Neural crest cell (in vitro differentiated cells): ENCODE data around the gene CFAP70. TPM values are rescaled to one million over a fixed set of nuclear protein-coding genes. Genes with fewer than 3 reads are reported as not detected.

Experiments
- DNase-seq: peaks from one replicate; pipeline ENCODE4 v3.0.0; 2021; ENCODE audit warnings: low read depth, mixed read lengths, low spot score
- H3K27ac Mint-ChIP-seq: one replicate; pipeline ENCODE4 v1.8.0; 2021; ENCODE audit warnings: mild to moderate bottlenecking, mixed read lengths; ENCODE audit not compliant: unreplicated experiment
- H3K27me3 Mint-ChIP-seq: 2 replicates; pipeline ENCODE4 v1.8.0; 2021; ENCODE audit warnings: low read depth, mild to moderate bottlenecking, mixed read lengths
- H3K36me3 Mint-ChIP-seq: 2 replicates; pipeline ENCODE4 v1.8.0; 2021; ENCODE audit warnings: low read depth, mild to moderate bottlenecking, mixed read lengths
- H3K4me1 Mint-ChIP-seq: 2 replicates; pipeline ENCODE4 v1.8.0; 2021; ENCODE audit warnings: mixed read lengths
- H3K4me3 Mint-ChIP-seq: one replicate; pipeline ENCODE4 v1.8.0; 2021; ENCODE audit warnings: mild to moderate bottlenecking, mixed read lengths
- H3K9me3 Mint-ChIP-seq: 2 replicates; pipeline ENCODE4 v1.8.0; 2021; ENCODE audit warnings: mixed read lengths
- CTCF ChIP-seq: fragments of 200-600 bp; sonication (generic); conservative IDR thresholded peaks from 2 replicates; pipeline ENCODE4 v1.5.0; 2021; ENCODE audit warnings: antibody characterized with exemption, mild to moderate bottlenecking
- total RNA-seq: library from RNA; stranded (reverse); gene quantifications from 2 replicates; pipeline ENCODE4 v1.2.1, GENCODE V29; 2021

CFAP70 gene
- total RNA-seq, 1 donor from 2014 or later, result 0.65 TPM

- Mint-ChIP-seq H3K36me3 (peaks cover 3% of the 10 kb centered on the region), H3K27ac (no peak overlapping the region), H3K4me1 (no peaks in the 10 kb centered on the region), H3K9me3 (peaks cover 12% of the 10 kb centered on the region), H3K4me3 (no peak overlapping the region), H3K27me3 (peaks cover 21% of the 10 kb centered on the region)
- no peak for DNase-seq
- TF ChIP-seq CTCF, result no peak
These were observed 48.2 kb downstream of the CFAP70 start for GRCh38 chr10:73310475-73310874.

- Mint-ChIP-seq H3K27ac (no peak overlapping the region), H3K36me3 (peaks cover 3% of the 10 kb centered on the region), H3K27me3 (peaks cover 19% of the 10 kb centered on the region), H3K4me3 (no peak overlapping the region), H3K9me3 (peaks cover 12% of the 10 kb centered on the region), H3K4me1 (no peaks in the 10 kb centered on the region)
- no peak for TF ChIP-seq CTCF
- DNase-seq, result no peak
These were observed 51.4 kb downstream of the CFAP70 start for GRCh38 chr10:73307203-73307800.

- H3K27ac Mint-ChIP-seq, result no peak overlapping the region
- TF ChIP-seq CTCF, result no peak
- no peak overlapping the region for H3K4me3 Mint-ChIP-seq
- peaks cover 3% of the 10 kb centered on the region for H3K36me3 Mint-ChIP-seq
- H3K4me1 Mint-ChIP-seq, result no peaks in the 10 kb centered on the region
- H3K27me3 Mint-ChIP-seq, result peaks cover 11% of the 10 kb centered on the region
- no peak for DNase-seq
- H3K9me3 Mint-ChIP-seq, result peaks cover 12% of the 10 kb centered on the region
These were observed 52.4 kb downstream of the CFAP70 start for GRCh38 chr10:73306171-73306708.

GRCh38 chr10:73296946-73297345, 61.7 kb downstream of the CFAP70 start:
- no peak for DNase-seq
- no peak for TF ChIP-seq CTCF
- no peaks in the 10 kb centered on the region for H3K36me3 Mint-ChIP-seq
- peaks cover 32% of the 10 kb centered on the region for H3K27me3 Mint-ChIP-seq
- no peaks in the 10 kb centered on the region for H3K9me3 Mint-ChIP-seq
- H3K4me3 Mint-ChIP-seq, result no peak overlapping the region
- no peaks in the 10 kb centered on the region for H3K4me1 Mint-ChIP-seq
- H3K27ac Mint-ChIP-seq, result no peak overlapping the region

- no peaks in the 10 kb centered on the region for H3K4me1 Mint-ChIP-seq
- no peak overlapping the region for H3K27ac Mint-ChIP-seq
- no peak for DNase-seq
- H3K4me3 Mint-ChIP-seq, result no peak overlapping the region
- H3K9me3 Mint-ChIP-seq, result no peaks in the 10 kb centered on the region
- TF ChIP-seq CTCF, result no peak
- H3K27me3 Mint-ChIP-seq, result peaks cover 32% of the 10 kb centered on the region
- peaks cover 2% of the 10 kb centered on the region for H3K36me3 Mint-ChIP-seq
These were observed 65.2 kb downstream of the CFAP70 start for GRCh38 chr10:73293461-73293860.
